H9 (cell line): Measurements from ENCODE around the gene ILDR2. TPM values are rescaled to one million over a fixed set of nuclear protein-coding genes. Genes with fewer than 3 reads are reported as not detected.

Source experiments
- DNase-seq: peaks from one replicate; pipeline ENCODE4 v3.0.0-alpha.2; 2017
- H2AFZ ChIP-seq: one replicate; pipeline ENCODE4 v1.6.1; 2013; ENCODE audit warnings: mild to moderate bottlenecking, low read length, control low read depth, moderate library complexity
- H2AK5ac ChIP-seq: 2 replicates; pipeline ENCODE4 v1.6.1; 2013; ENCODE audit warnings: low read length, control low read depth, mixed read lengths; ENCODE audit not compliant: insufficient read length
- H2BK120ac ChIP-seq: one replicate; pipeline ENCODE4 v1.6.1; 2013; ENCODE audit warnings: low read depth, mild to moderate bottlenecking, low read length, control low read depth, inconsistent platforms; ENCODE audit not compliant: poor library complexity, severe bottlenecking
- H2BK12ac ChIP-seq: 2 replicates; pipeline ENCODE4 v1.6.1; 2013; ENCODE audit warnings: low read length, control low read depth, mixed read lengths, low read depth; ENCODE audit not compliant: insufficient read length
- H2BK15ac ChIP-seq: 2 replicates; pipeline ENCODE4 v1.6.1; 2013; ENCODE audit warnings: low read depth, low read length, control low read depth
- H2BK20ac ChIP-seq: one replicate; pipeline ENCODE4 v1.6.1; 2013; ENCODE audit warnings: low read depth, mild to moderate bottlenecking, low read length, control low read depth, inconsistent platforms; ENCODE audit not compliant: poor library complexity, severe bottlenecking
- H2BK5ac ChIP-seq: 2 replicates; pipeline ENCODE4 v1.6.1; 2013; ENCODE audit warnings: low read length, control low read depth, mixed read lengths; ENCODE audit not compliant: insufficient read length
- H3K14ac ChIP-seq: 2 replicates; pipeline ENCODE4 v1.6.1; 2013; ENCODE audit warnings: low read length, control low read depth; ENCODE audit not compliant: insufficient read depth
- H3K18ac ChIP-seq: 2 replicates; pipeline ENCODE4 v1.6.1; 2013; ENCODE audit warnings: low read depth, mild to moderate bottlenecking, mixed read lengths, low read length, control low read depth; ENCODE audit not compliant: insufficient read length
- H3K23ac ChIP-seq: 2 replicates; pipeline ENCODE4 v1.6.1; 2013; ENCODE audit warnings: low read length, control low read depth, mixed read lengths, low read depth; ENCODE audit not compliant: insufficient read length
- H3K23me2 ChIP-seq: 2 replicates; pipeline ENCODE4 v1.6.1; 2013; ENCODE audit warnings: low read depth, mild to moderate bottlenecking, mixed read lengths, low read length, control low read depth; ENCODE audit not compliant: insufficient read length, poor library complexity, severe bottlenecking
- H3K27ac ChIP-seq: 2 replicates; pipeline ENCODE4 v1.5.1; 2013; ENCODE audit warnings: low read length, control low read depth, mixed read lengths, low read depth; ENCODE audit not compliant: insufficient read length
- H3K27me3 ChIP-seq: 2 replicates; pipeline ENCODE4 v1.6.1; 2013; ENCODE audit warnings: low read length, control low read depth, inconsistent platforms; ENCODE audit not compliant: insufficient read depth
- H3K4ac ChIP-seq: 2 replicates; pipeline ENCODE4 v1.6.1; 2013; ENCODE audit warnings: low read depth, mild to moderate bottlenecking, control low read depth, inconsistent platforms, low read length, moderate library complexity
- H3K4me1 ChIP-seq: 2 replicates; pipeline ENCODE4 v1.6.1; 2013; ENCODE audit warnings: low read length, control low read depth, inconsistent platforms; ENCODE audit not compliant: insufficient read depth
- H3K4me2 ChIP-seq: 2 replicates; pipeline ENCODE4 v1.6.1; 2013; ENCODE audit warnings: low read length, control low read depth, mixed read lengths; ENCODE audit not compliant: insufficient read length, insufficient read depth
- H3K56ac ChIP-seq: 2 replicates; pipeline ENCODE4 v1.6.1; 2013; ENCODE audit warnings: low read depth, mild to moderate bottlenecking, mixed read lengths, low read length, control low read depth; ENCODE audit not compliant: insufficient read length
- H3K79me1 ChIP-seq: 2 replicates; pipeline ENCODE4 v1.6.1; 2013; ENCODE audit warnings: low read depth, mild to moderate bottlenecking, moderate library complexity, low read length, control low read depth, inconsistent platforms; ENCODE audit not compliant: insufficient read depth, poor library complexity, severe bottlenecking
- H3K79me2 ChIP-seq: 2 replicates; pipeline ENCODE4 v1.6.1; 2013; ENCODE audit warnings: low read length, control low read depth, inconsistent platforms; ENCODE audit not compliant: insufficient read depth
- H3K9ac ChIP-seq: 2 replicates; pipeline ENCODE4 v1.6.1; 2013; ENCODE audit warnings: low read length, control low read depth, mixed read lengths; ENCODE audit not compliant: insufficient read length; ENCODE audit errors: extremely low read depth
- H3K9me3 ChIP-seq: one replicate; pipeline ENCODE4 v1.6.1; 2013; ENCODE audit warnings: low read depth, low read length, inconsistent platforms; ENCODE audit not compliant: control insufficient read depth
- H3T11ph ChIP-seq: one replicate; pipeline ENCODE4 v1.6.1; 2013; ENCODE audit warnings: mild to moderate bottlenecking, low read length, control low read depth, inconsistent platforms
- H4K20me1 ChIP-seq: one replicate; pipeline ENCODE4 v1.6.1; 2013; ENCODE audit not compliant: control insufficient read depth, insufficient read length, insufficient read depth
- H4K5ac ChIP-seq: 2 replicates; pipeline ENCODE4 v1.6.1; 2013; ENCODE audit warnings: low read depth, mild to moderate bottlenecking, mixed read lengths, low read length, control low read depth; ENCODE audit not compliant: insufficient read length
- H4K8ac ChIP-seq: replicated peaks from 2 replicates; pipeline ENCODE4 v1.6.1; 2013; ENCODE audit warnings: low read length, control low read depth, mixed read lengths, low read depth; ENCODE audit not compliant: insufficient read length
- H4K91ac ChIP-seq: 2 replicates; pipeline ENCODE4 v1.6.1; 2013; ENCODE audit warnings: low read depth, mild to moderate bottlenecking, moderate library complexity, mixed read lengths, low read length, control low read depth; ENCODE audit not compliant: insufficient read length
- H3K27ac Mint-ChIP-seq, 3 experiments: 2 replicates in 2 of 3; 3 replicates in 1 of 3; pipeline ENCODE4 v1.8.0; 2020 to 2021; ENCODE audit warnings: mixed read lengths in 3 of 3, mild to moderate bottlenecking in 1 of 3, moderate library complexity in 1 of 3
- H3K27me3 Mint-ChIP-seq: 2 replicates; pipeline ENCODE4 v1.8.0; 2021; ENCODE audit warnings: low read depth, mild to moderate bottlenecking, moderate library complexity, mixed read lengths
- H3K36me3 Mint-ChIP-seq, 3 experiments: 2 replicates in 2 of 3; 3 replicates in 1 of 3; pipeline ENCODE4 v1.8.0; 2020 to 2021; ENCODE audit warnings: low read depth in 3 of 3, mixed read lengths in 3 of 3; ENCODE audit not compliant: insufficient read depth in 1 of 3
- H3K4me1 Mint-ChIP-seq, 2 experiments: 2 replicates each; pipeline ENCODE4 v1.8.0; 2020; ENCODE audit warnings: mixed read lengths in 2 of 2
- H3K4me3 Mint-ChIP-seq, 2 experiments: 2 replicates in 1 of 2; 3 replicates in 1 of 2; pipeline ENCODE4 v1.8.0; 2020 to 2021; ENCODE audit warnings: mild to moderate bottlenecking in 2 of 2, mixed read lengths in 2 of 2, moderate library complexity in 1 of 2
- H3K9me3 Mint-ChIP-seq, 2 experiments: 2 replicates in 1 of 2; 3 replicates in 1 of 2; pipeline ENCODE4 v1.8.0; 2020; ENCODE audit warnings: mild to moderate bottlenecking in 2 of 2, mixed read lengths in 2 of 2, moderate library complexity in 1 of 2
- CTCF ChIP-seq: fragments of 200-600 bp; sonication (generic); conservative IDR thresholded peaks from 3 replicates; pipeline ENCODE4 v1.8.0; 2021; ENCODE audit warnings: antibody characterized with exemption, mild to moderate bottlenecking
- WGBS: extraction: QIAGEN DNeasy Blood & Tissue Kit; methylation state at CpG from one replicate; pipeline ENCODE4 v1.1.7; 2013; ENCODE audit warnings: missing lambda C conversion rate, low lambda C conversion rate, mixed read lengths; ENCODE audit not compliant: insufficient read length; ENCODE audit errors: extremely low coverage; 5-methylcytosine and 5-hydroxymethylcytosine counted together
- total RNA-seq: library from RNA; stranded (reverse); gene quantifications from 2 replicates; pipeline ENCODE4 v1.2.1, GENCODE V29; 2021

The ILDR2 gene
- total RNA-seq, 1 experiment from 2014 or later = 1.1 TPM

GRCh38 chr1:166939741-166940375 is 35.5 kb downstream of the ILDR2 start:
- H3K27ac ChIP-seq = no peak overlapping the region
- no peak overlapping the region for H3K4ac ChIP-seq
- DNase-seq = no peak
- no peak overlapping the region for H3K14ac ChIP-seq
- no peak overlapping the region for H3T11ph ChIP-seq
- no peak overlapping the region for H3K56ac ChIP-seq
- no peak for TF ChIP-seq CTCF
- no peak overlapping the region for H3K4me2 ChIP-seq
- no peak overlapping the region for H3K9ac ChIP-seq
- no peak overlapping the region for H2BK5ac ChIP-seq
- no peaks in the 10 kb centered on the region for H3K23me2 ChIP-seq
- Mint-ChIP-seq H3K27me3 (peaks cover 7% of the 10 kb centered on the region), H3K4me1 (peaks cover 3% of the 10 kb centered on the region in 2 experiments), H3K36me3 (no peaks in the 10 kb centered on the region; a peak in 1 of 7 replicates), H3K4me3 (no peak overlapping the region), H3K9me3 (no peaks in the 10 kb centered on the region), H3K27ac (no peak overlapping the region)
- H4K5ac ChIP-seq = no peak overlapping the region
- H3K23ac ChIP-seq = no peak overlapping the region
- no CpG with 5 or more reads among the region's 5 CpGs for WGBS
- no peak overlapping the region for H2BK12ac ChIP-seq
- H2BK20ac ChIP-seq = no peak overlapping the region
- H4K20me1 ChIP-seq = no peaks in the 10 kb centered on the region
- H2BK120ac ChIP-seq = no peak overlapping the region
- H3K79me2 ChIP-seq = no peaks in the 10 kb centered on the region
- no peak overlapping the region for H4K8ac ChIP-seq
- no peak overlapping the region for H4K91ac ChIP-seq
- no peak overlapping the region for H2AK5ac ChIP-seq
- H2BK15ac ChIP-seq = no peak overlapping the region
- no peaks in the 10 kb centered on the region for H3K4me1 ChIP-seq
- no peak overlapping the region for H2AFZ ChIP-seq
- H3K9me3 ChIP-seq = no peaks in the 10 kb centered on the region
- H3K27me3 ChIP-seq = no peaks in the 10 kb centered on the region
- H3K18ac ChIP-seq = no peak overlapping the region
- H3K79me1 ChIP-seq = no peaks in the 10 kb centered on the region
